Liver (tissue), 3 donors: ENCODE data around the gene SEM1.

ENCODE experiments used
- FOXA2 ChIP-seq: IDR thresholded peaks from 2 replicates; pipeline ENCODE4 v1.6.1; 2016; ENCODE audit warnings: antibody characterized with exemption
- RAD21 ChIP-seq, 2 donors: IDR thresholded peaks; 2 replicates each; pipeline ENCODE4 v1.6.1; 2016; ENCODE audit warnings: antibody characterized with exemption in 2 of 2, mild to moderate bottlenecking in 2 of 2
- YY1 ChIP-seq: IDR thresholded peaks from 2 replicates; pipeline ENCODE4 v1.6.1; 2016; ENCODE audit warnings: antibody characterized with exemption, mild to moderate bottlenecking
- TF ChIP-seq, protein P1 (sequence below): IDR thresholded peaks from 2 replicates; pipeline ENCODE4 v1.6.1; 2016; ENCODE audit warnings: antibody characterized with exemption, mild to moderate bottlenecking
- TF ChIP-seq, protein P2 (sequence below): IDR thresholded peaks from 2 replicates; pipeline ENCODE4 v1.6.1; 2016; ENCODE audit warnings: antibody characterized with exemption
- TF ChIP-seq, protein P3 (sequence below): fragments of 150-350 bp; IDR thresholded peaks from 2 replicates; pipeline ENCODE4 v1.5.1; 2017; ENCODE audit warnings: improper control_type of control experiment, low read depth, low read length; ENCODE audit not compliant: missing input control
- donor health status: healthy.
- donor health status: healthy.

DNA sequence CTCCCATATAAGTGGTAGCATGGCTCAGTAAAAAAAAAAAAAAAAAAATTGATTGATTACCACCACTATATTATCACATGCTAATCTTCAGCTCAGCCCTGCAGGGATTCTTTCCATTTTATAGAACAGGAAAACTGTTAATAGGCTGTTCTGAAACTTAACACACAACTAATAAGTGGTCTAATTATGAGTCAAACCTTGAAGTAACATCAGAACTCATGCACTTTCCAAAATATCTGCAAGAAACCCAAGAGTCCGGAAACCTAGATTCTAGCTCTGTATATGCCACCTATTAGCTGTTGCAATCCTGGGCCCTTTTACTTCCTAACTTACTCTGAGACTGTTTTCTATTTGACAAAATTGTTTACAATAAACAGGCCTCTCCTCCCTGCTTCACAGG lies 23.9 kb downstream of the SEM1 start:
- TF ChIP-seq, protein P1, sequence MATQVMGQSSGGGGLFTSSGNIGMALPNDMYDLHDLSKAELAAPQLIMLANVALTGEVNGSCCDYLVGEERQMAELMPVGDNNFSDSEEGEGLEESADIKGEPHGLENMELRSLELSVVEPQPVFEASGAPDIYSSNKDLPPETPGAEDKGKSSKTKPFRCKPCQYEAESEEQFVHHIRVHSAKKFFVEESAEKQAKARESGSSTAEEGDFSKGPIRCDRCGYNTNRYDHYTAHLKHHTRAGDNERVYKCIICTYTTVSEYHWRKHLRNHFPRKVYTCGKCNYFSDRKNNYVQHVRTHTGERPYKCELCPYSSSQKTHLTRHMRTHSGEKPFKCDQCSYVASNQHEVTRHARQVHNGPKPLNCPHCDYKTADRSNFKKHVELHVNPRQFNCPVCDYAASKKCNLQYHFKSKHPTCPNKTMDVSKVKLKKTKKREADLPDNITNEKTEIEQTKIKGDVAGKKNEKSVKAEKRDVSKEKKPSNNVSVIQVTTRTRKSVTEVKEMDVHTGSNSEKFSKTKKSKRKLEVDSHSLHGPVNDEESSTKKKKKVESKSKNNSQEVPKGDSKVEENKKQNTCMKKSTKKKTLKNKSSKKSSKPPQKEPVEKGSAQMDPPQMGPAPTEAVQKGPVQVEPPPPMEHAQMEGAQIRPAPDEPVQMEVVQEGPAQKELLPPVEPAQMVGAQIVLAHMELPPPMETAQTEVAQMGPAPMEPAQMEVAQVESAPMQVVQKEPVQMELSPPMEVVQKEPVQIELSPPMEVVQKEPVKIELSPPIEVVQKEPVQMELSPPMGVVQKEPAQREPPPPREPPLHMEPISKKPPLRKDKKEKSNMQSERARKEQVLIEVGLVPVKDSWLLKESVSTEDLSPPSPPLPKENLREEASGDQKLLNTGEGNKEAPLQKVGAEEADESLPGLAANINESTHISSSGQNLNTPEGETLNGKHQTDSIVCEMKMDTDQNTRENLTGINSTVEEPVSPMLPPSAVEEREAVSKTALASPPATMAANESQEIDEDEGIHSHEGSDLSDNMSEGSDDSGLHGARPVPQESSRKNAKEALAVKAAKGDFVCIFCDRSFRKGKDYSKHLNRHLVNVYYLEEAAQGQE: no peak
- TF ChIP-seq, protein P2, sequence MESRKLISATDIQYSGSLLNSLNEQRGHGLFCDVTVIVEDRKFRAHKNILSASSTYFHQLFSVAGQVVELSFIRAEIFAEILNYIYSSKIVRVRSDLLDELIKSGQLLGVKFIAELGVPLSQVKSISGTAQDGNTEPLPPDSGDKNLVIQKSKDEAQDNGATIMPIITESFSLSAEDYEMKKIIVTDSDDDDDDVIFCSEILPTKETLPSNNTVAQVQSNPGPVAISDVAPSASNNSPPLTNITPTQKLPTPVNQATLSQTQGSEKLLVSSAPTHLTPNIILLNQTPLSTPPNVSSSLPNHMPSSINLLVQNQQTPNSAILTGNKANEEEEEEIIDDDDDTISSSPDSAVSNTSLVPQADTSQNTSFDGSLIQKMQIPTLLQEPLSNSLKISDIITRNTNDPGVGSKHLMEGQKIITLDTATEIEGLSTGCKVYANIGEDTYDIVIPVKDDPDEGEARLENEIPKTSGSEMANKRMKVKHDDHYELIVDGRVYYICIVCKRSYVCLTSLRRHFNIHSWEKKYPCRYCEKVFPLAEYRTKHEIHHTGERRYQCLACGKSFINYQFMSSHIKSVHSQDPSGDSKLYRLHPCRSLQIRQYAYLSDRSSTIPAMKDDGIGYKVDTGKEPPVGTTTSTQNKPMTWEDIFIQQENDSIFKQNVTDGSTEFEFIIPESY: no peak
- TF ChIP-seq, protein P3, sequence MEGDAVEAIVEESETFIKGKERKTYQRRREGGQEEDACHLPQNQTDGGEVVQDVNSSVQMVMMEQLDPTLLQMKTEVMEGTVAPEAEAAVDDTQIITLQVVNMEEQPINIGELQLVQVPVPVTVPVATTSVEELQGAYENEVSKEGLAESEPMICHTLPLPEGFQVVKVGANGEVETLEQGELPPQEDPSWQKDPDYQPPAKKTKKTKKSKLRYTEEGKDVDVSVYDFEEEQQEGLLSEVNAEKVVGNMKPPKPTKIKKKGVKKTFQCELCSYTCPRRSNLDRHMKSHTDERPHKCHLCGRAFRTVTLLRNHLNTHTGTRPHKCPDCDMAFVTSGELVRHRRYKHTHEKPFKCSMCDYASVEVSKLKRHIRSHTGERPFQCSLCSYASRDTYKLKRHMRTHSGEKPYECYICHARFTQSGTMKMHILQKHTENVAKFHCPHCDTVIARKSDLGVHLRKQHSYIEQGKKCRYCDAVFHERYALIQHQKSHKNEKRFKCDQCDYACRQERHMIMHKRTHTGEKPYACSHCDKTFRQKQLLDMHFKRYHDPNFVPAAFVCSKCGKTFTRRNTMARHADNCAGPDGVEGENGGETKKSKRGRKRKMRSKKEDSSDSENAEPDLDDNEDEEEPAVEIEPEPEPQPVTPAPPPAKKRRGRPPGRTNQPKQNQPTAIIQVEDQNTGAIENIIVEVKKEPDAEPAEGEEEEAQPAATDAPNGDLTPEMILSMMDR: no peak
- TF ChIP-seq RAD21 (IDR thresholded peaks at IDR 0.05) (no peak), YY1 (no peak), FOXA2 (no peak)
